NB4 (cell line): ENCODE measurements around the gene ATXN7L1.

Experiments used
- DNase-seq: peaks from one replicate; pipeline ENCODE4 v3.0.0; 2010; ENCODE audit warnings: low read depth
- H3K4me3 ChIP-seq: one replicate; pipeline ENCODE4 v1.5.1; 2011; ENCODE audit warnings: mild to moderate bottlenecking, low read depth, low read length, moderate library complexity
- CTCF ChIP-seq: IDR thresholded peaks from one replicate; pipeline ENCODE4 v1.5.1; 2012; ENCODE audit warnings: low read depth, low read length
- MYC ChIP-seq: IDR thresholded peaks from 2 replicates; pipeline ENCODE4 v1.6.1; 2011; ENCODE audit warnings: low read depth, low read length
- POLR2A ChIP-seq: IDR thresholded peaks from 2 replicates; pipeline ENCODE4 v1.6.1; 2011; ENCODE audit warnings: mild to moderate bottlenecking; ENCODE audit not compliant: insufficient read length; ENCODE audit errors: extremely low read depth
- TF ChIP-seq, protein P1 (sequence below): IDR thresholded peaks from 2 replicates; pipeline ENCODE4 v1.6.1; 2011; ENCODE audit warnings: low read depth, low read length

Gene ATXN7L1

GRCh38 chr7:105799006-105799405, 77.4 kb downstream of the ATXN7L1 start:
- TF ChIP-seq MYC (no peak), CTCF (no peak), POLR2A (no peak)
- TF ChIP-seq, protein P1, sequence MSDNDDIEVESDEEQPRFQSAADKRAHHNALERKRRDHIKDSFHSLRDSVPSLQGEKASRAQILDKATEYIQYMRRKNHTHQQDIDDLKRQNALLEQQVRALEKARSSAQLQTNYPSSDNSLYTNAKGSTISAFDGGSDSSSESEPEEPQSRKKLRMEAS, result no peak
- H3K4me3 ChIP-seq, result no peak overlapping the region
- DNase-seq, result no peak

DNA sequence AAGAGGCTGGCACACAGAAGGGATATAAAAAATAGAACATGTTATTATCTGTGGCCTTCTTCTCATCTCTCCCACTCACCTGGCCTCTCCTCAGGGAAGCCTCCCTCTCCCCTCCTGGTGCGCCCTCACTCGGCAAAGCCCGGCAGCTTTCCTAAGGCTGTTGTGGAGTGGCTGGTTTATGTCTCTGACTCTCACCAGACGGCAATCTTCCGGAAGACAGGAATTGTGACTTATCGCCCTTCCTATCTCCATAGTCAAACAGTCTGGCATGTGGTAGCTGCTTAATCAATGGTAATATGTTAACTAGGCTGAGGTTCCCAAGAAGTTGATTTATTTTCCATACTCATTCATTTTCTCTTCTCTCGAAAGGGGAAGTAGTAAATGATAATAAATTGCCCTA, 78.7 kb downstream of the ATXN7L1 start:
- no peak overlapping the region for H3K4me3 ChIP-seq
- no peak for DNase-seq
- TF ChIP-seq CTCF, result no peak
- TF ChIP-seq MYC, result no peak
- TF ChIP-seq, protein P1, result no peak
- TF ChIP-seq POLR2A, result no peak

- TF ChIP-seq CTCF, result no peak
- no peak for TF ChIP-seq MYC
- no peak for DNase-seq
- H3K4me3 ChIP-seq, result no peak overlapping the region
Measured at GRCh38 chr7:105796365-105796764, 80.0 kb downstream of the ATXN7L1 start.

DNA sequence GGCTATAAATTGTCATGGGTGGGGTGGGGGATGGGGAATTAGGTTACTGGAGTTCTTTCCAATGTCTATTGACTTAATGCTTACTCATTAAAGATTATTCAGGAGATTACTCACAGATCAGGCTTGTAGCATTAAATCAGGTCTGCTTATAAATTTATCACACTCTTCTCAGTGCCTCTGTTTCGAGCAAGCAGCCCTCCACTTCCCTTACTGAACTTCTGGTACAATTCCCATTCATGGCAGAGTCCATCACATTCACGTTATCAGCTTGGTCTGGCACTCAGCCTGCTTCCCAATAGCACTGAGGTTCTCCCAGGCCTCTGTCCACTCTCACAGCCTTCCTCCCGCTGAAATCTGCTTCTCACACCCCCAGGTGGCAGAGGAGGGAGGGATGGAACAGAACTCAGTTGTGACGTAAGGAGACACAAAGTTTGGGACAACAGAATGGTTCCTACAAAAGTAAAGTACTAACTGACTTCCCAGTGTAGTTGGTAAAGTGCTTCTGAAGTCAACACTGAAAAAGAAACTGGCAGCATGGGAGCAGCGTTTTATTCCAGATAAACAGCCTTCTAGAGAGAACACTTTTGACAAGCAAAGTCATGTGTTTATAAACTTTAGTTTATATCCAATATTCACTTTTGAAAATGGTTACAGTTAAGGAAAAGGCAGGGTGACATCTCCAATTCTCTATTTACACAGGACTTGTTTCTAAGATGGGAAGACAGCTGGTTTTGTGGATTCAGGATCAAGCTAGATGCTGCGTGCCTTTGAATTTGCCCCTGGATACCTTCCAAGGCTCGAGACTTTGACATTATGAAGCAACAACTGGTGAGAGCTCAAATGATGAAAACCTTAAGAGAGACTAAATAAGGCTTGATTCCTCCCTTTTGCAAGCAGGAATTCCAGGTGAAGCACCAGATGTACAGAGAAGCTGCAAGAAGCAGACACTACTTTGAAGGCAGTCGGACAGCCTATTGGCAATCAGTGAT, 81.4 kb downstream of the ATXN7L1 start:
- H3K4me3 ChIP-seq, result no peak overlapping the region
- no peak for DNase-seq
- TF ChIP-seq POLR2A, result no peak
- no peak for TF ChIP-seq MYC
- no peak for TF ChIP-seq CTCF
- TF ChIP-seq, protein P1, result no peak

DNA sequence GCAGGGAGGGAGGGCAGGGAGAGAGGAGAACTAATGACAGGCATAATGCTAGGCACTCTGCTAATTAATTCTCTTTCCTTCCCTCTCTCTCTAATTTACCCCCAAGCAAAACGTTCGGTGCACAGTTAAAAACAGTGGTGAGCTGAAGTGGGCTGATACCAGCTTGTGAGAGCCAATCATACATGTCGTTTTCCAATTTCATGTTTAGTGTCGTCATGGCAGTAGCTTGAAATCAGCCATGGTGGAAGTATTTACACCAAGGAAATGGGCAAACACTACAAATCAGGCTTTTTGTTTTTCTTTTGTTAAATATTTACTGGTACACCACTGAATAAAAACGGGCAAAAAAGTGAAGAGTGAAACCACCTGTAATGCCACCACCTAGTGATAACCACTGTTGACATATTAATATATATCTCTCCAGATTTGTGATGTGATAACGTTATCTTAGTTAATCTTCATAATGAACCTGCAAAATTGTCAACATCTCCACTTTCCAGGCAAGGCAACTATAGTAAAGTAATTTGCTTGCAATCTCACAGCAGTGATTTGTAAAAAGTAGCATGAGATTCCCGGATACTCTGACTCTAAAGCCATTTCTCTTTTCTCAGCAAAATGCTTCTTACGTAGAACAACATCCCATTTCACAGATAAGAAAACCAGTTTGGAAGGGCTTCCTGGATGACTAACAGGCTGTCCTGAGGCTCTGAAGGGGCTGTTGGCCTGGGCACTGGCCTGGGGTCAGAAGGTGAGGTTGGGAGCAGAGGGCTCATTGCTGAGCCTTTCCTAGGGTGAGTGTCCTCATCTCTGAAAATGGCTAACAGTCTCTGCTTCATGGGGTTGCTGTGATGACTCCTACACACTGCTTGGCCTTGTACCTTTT, 83.7 kb downstream of the ATXN7L1 start:
- H3K4me3 ChIP-seq, result no peak overlapping the region
- TF ChIP-seq CTCF (no peak), MYC (no peak), POLR2A (no peak)
- TF ChIP-seq, protein P1, result no peak
- DNase-seq, result no peak
